GM19397 (cell line): Measurements from ENCODE around the gene LGALS3BP.

Source experiments
- ATAC-seq: cut with Tn5 transposase; IDR thresholded peaks from one replicate; pipeline ENCODE4 v1.9.1; 2021; ENCODE audit warnings: mild to moderate bottlenecking, moderate library complexity; ENCODE audit not compliant: unreplicated experiment

LGALS3BP gene

GRCh38 chr17:78921437-78921971 is 58.2 kb downstream of the LGALS3BP start:
- ATAC-seq, result no peak
